Neural crest cell (in vitro differentiated cells): ENCODE measurements around the gene TEP1. TPM values are rescaled to one million over a fixed set of nuclear protein-coding genes. Genes with fewer than 3 reads are reported as not detected.
A peak's percentile ranks its signal among the peaks of the same experiment; 100 is the strongest.
"Not testable (repeated sequence)": the region's sequence is repeated elsewhere in the genome, so short reads cannot be mapped to it uniquely, and the experiment has no call there.

ENCODE experiments used
- DNase-seq: peaks from one replicate; pipeline ENCODE4 v3.0.0; 2021; ENCODE audit warnings: low read depth, mixed read lengths, low spot score
- H3K27ac Mint-ChIP-seq: one replicate; pipeline ENCODE4 v1.8.0; 2021; ENCODE audit warnings: mild to moderate bottlenecking, mixed read lengths; ENCODE audit not compliant: unreplicated experiment
- H3K27me3 Mint-ChIP-seq: 2 replicates; pipeline ENCODE4 v1.8.0; 2021; ENCODE audit warnings: low read depth, mild to moderate bottlenecking, mixed read lengths
- H3K36me3 Mint-ChIP-seq: 2 replicates; pipeline ENCODE4 v1.8.0; 2021; ENCODE audit warnings: low read depth, mild to moderate bottlenecking, mixed read lengths
- H3K4me1 Mint-ChIP-seq: 2 replicates; pipeline ENCODE4 v1.8.0; 2021; ENCODE audit warnings: mixed read lengths
- H3K4me3 Mint-ChIP-seq: one replicate; pipeline ENCODE4 v1.8.0; 2021; ENCODE audit warnings: mild to moderate bottlenecking, mixed read lengths
- H3K9me3 Mint-ChIP-seq: 2 replicates; pipeline ENCODE4 v1.8.0; 2021; ENCODE audit warnings: mixed read lengths
- CTCF ChIP-seq: fragments of 200-600 bp; sonication (generic); conservative IDR thresholded peaks from 2 replicates; pipeline ENCODE4 v1.5.0; 2021; ENCODE audit warnings: antibody characterized with exemption, mild to moderate bottlenecking
- total RNA-seq: library from RNA; stranded (reverse); gene quantifications from 2 replicates; pipeline ENCODE4 v1.2.1, GENCODE V29; 2021

TEP1 gene
- total RNA-seq, 1 donor from 2014 or later = 13.7 TPM

- no peak for DNase-seq
- peaks cover 5% of the 10 kb centered on the region for H3K27me3 Mint-ChIP-seq
- TF ChIP-seq CTCF = no peak
Measured at GRCh38 chr14:20456971-20457370, 43.7 kb upstream of the TEP1 start.

GRCh38 chr14:20455355-20456300 is 42.3 kb upstream of the TEP1 start:
- Mint-ChIP-seq H3K27ac (no peak overlapping the region), H3K9me3 (no peaks in the 10 kb centered on the region), H3K4me3 (no peak overlapping the region), H3K36me3 (peaks cover 4% of the 10 kb centered on the region), H3K4me1 (peaks cover 16% of the 10 kb centered on the region), H3K27me3 (no peaks in the 10 kb centered on the region)
- TF ChIP-seq CTCF = no peak
- no peak for DNase-seq

More at GRCh38 chr14:20456971-20457370, 43.7 kb upstream of the TEP1 start:
- H3K4me1 Mint-ChIP-seq = peaks cover 25% of the 10 kb centered on the region
- H3K9me3 Mint-ChIP-seq = peaks cover 3% of the 10 kb centered on the region
- H3K4me3 Mint-ChIP-seq = no peak overlapping the region
- no peak overlapping the region for H3K27ac Mint-ChIP-seq
- peaks cover 8% of the 10 kb centered on the region for H3K36me3 Mint-ChIP-seq

- peaks cover 8% of the 10 kb centered on the region for H3K4me1 Mint-ChIP-seq
- no peak within 1 kb of the TSS for H3K4me3 Mint-ChIP-seq
- DNase-seq = peak; percentile 92
- H3K36me3 Mint-ChIP-seq = peaks cover 9% of the 10 kb centered on the region
- H3K9me3 Mint-ChIP-seq = no peaks in the 10 kb centered on the region
- TF ChIP-seq CTCF = no peak
- H3K27ac Mint-ChIP-seq = no peak within 1 kb of the TSS
- no peaks in the 10 kb centered on the region for H3K27me3 Mint-ChIP-seq
Measured at GRCh38 chr14:20454516-20455354, 41.4 kb upstream of the TEP1 start, which contains the start of the genes APEX1 and OSGEP. Gene APEX1 (plus strand): TSS chr14:20455226. CDS start chr14:20455646, 420 bp downstream. Gene OSGEP (minus strand): TSS chr14:20454812. CDS start chr14:20454683, 129 bp downstream.

GRCh38 chr14:20452831-20453230 is 39.5 kb upstream of the TEP1 start:
- H3K27me3 Mint-ChIP-seq, H3K27ac Mint-ChIP-seq, DNase-seq, H3K9me3 Mint-ChIP-seq, H3K4me1 Mint-ChIP-seq: not testable (repeated sequence)
- Mint-ChIP-seq H3K4me3 (peak overlapping the region; percentile 82), H3K36me3 (peaks cover 24% of the 10 kb centered on the region)

- peaks cover 34% of the 10 kb centered on the region for H3K36me3 Mint-ChIP-seq
Measured at GRCh38 chr14:20446889-20447288, 33.6 kb upstream of the TEP1 start.

GRCh38 chr14:20443650-20444049 is 30.3 kb upstream of the TEP1 start:
- H3K4me1 Mint-ChIP-seq, H3K4me3 Mint-ChIP-seq, H3K27me3 Mint-ChIP-seq, H3K9me3 Mint-ChIP-seq, H3K27ac Mint-ChIP-seq, DNase-seq: not testable (repeated sequence)
- H3K36me3 Mint-ChIP-seq = peaks cover 24% of the 10 kb centered on the region

More at GRCh38 chr14:20446889-20447288, 33.6 kb upstream of the TEP1 start:
- TF ChIP-seq CTCF = no peak
- DNase-seq = no peak
- Mint-ChIP-seq H3K4me3 (no peak overlapping the region), H3K27me3 (no peaks in the 10 kb centered on the region), H3K9me3 (no peaks in the 10 kb centered on the region), H3K27ac (peak overlapping the region; percentile 74), H3K4me1 (no peaks in the 10 kb centered on the region)
